Thoracic aorta (tissue), 2 donors: ENCODE measurements around the gene C1QL4. TPM values are rescaled to one million over a fixed set of nuclear protein-coding genes. Genes with fewer than 3 reads are reported as not detected.
"Not testable (repeated sequence)": the region's sequence is repeated elsewhere in the genome, so short reads cannot be mapped to it uniquely, and the experiment has no call there.

Experiments
- ATAC-seq: fragments of 150-250 bp; one replicate; pipeline ENCODE4 v1.8.0; 2017; ENCODE audit warnings: low read depth; ENCODE audit not compliant: insufficient number of reproducible peaks, low FRiP score
- DNase-seq: peaks from one replicate; pipeline ENCODE4 v3.0.0-alpha.2; 2020; ENCODE audit warnings: low spot score
- H3K27ac ChIP-seq, 2 donors: fragments of 200-600 bp; sonication (generic); 1 replicate in 1 of 2; 2 replicates in 1 of 2; pipeline ENCODE4 v1.5.1; 2016; ENCODE audit warnings: mild to moderate bottlenecking in 2 of 2, moderate library complexity in 2 of 2
- H3K27me3 ChIP-seq: fragments of 200-600 bp; sonication (generic); replicated peaks from 2 replicates; pipeline ENCODE4 v1.6.0; 2016; ENCODE audit warnings: mild to moderate bottlenecking; ENCODE audit not compliant: insufficient read depth
- H3K36me3 ChIP-seq: fragments of 200-600 bp; sonication (generic); one replicate; pipeline ENCODE4 v1.5.1; 2016
- H3K4me1 ChIP-seq, 2 donors: fragments of 200-600 bp; sonication (generic); 1 replicate in 1 of 2; 2 replicates in 1 of 2; pipeline versions ENCODE4 v1.5.1 to v1.6.0; 2016; ENCODE audit warnings: low read depth in 2 of 2, mild to moderate bottlenecking in 1 of 2; ENCODE audit not compliant: control insufficient read depth in 1 of 2
- H3K4me3 ChIP-seq: fragments of 200-600 bp; sonication (generic); 2 replicates; pipeline ENCODE4 v1.5.1; 2016; ENCODE audit warnings: mild to moderate bottlenecking
- H3K9me3 ChIP-seq: fragments of 200-600 bp; sonication (generic); 2 replicates; pipeline ENCODE4 v1.5.1; 2016
- total RNA-seq, 2 donors: library from RNA; depleted of rRNA; stranded (reverse); fragments of >200 nt; gene quantifications; one replicate each; pipeline versions ENCODE4 v1.1.0 to v1.2.3, GENCODE V29; 2016
- TF ChIP-seq, protein P1 (sequence below): fragments of 200-600 bp; sonication (generic); IDR thresholded peaks from one replicate; pipeline ENCODE4 v1.5.1; 2019; ENCODE audit warnings: antibody characterized with exemption

Gene C1QL4
- total RNA-seq, 2 donors from 2014 or later: not detected

DNA sequence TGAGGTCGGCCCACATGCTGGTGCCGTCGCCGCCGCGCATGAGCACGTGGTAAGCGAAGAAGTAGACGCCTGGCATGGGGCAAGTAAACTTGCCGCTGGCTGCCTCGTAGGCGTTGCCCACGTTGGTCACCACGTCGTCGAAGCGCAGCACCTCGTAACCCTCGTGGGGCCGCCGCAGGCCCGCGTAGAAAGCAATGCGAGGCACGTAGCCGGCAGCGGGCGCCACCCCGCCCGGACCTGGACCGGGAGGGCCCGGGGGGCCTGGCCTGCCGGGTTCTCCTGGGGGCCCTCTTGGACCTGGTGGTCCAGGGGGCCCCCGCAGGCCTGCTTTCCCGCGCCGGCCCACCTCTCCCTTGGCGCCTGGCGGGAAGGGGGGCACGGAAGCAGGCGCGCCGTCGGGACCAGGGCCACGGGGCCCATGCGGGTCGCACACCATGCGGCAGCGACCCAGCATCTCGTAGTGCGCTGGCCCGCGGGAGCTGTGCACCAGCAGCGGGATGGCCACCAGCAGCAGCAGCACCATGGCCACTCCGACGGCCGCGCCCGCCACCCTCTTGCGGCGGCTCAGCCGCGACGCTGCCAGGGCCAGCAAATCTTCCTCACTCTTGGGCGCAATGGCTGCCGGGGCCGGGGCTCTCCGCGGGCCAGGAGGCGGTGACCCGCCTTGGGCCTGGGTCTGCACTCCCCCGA is 888 bp downstream of the C1QL4 start:
- DNase-seq: no peak
- TF ChIP-seq, protein P1, sequence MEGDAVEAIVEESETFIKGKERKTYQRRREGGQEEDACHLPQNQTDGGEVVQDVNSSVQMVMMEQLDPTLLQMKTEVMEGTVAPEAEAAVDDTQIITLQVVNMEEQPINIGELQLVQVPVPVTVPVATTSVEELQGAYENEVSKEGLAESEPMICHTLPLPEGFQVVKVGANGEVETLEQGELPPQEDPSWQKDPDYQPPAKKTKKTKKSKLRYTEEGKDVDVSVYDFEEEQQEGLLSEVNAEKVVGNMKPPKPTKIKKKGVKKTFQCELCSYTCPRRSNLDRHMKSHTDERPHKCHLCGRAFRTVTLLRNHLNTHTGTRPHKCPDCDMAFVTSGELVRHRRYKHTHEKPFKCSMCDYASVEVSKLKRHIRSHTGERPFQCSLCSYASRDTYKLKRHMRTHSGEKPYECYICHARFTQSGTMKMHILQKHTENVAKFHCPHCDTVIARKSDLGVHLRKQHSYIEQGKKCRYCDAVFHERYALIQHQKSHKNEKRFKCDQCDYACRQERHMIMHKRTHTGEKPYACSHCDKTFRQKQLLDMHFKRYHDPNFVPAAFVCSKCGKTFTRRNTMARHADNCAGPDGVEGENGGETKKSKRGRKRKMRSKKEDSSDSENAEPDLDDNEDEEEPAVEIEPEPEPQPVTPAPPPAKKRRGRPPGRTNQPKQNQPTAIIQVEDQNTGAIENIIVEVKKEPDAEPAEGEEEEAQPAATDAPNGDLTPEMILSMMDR: no peak

DNA sequence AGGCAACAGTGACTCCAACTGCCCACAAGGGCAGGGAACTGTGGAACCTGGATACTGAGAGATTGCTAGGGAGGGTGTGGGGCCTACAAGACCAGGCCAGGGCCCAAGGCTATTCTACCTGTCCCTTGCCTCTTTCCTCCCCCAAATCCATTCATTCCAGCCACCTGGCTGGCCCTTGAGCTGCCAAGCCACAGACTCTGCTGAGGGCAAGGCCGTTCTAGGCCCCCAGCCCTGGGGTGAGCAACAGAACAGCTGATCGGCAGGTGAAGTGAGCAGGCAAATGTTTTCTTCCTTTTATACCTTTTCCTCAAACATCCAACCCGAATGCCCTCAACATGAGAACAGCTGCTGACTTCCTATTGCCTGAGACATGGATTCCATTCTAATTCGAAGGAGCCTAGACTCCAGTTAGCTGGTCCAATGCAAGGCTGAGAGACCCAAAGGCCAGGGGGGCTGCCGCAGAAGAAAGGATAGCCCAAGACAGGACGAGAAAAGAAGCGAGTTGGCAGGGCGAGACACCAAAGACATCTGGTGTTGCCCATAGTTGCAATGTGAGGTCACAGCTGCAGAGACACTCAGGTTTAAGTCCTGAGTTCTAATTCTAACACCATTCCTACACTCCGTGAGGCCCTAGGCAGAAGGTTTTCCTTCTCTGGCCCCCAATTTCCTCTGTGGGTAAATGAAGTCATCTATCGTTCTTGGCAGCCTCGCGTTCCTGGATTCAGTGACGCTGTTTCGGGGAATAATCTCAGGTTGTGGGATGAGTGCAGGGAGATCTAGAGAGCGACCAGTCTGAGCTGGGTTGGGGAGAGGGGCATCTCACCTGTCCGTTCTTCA is 1.7 kb downstream of the C1QL4 start:
- no peak for DNase-seq
- no peak for ATAC-seq
- no peak overlapping the region for H3K4me3 ChIP-seq
- peaks cover 6% of the 10 kb centered on the region for H3K27me3 ChIP-seq
- H3K9me3 ChIP-seq: no peaks in the 10 kb centered on the region
- TF ChIP-seq, protein P1: no peak
- no peak overlapping the region for H3K27ac ChIP-seq
- peaks cover 0 to 8% of the 10 kb centered on the region in 2 donors for H3K4me1 ChIP-seq
- H3K36me3 ChIP-seq: no peaks in the 10 kb centered on the region

More for the DNA sequence above, 888 bp downstream of the C1QL4 start:
- H3K4me3 ChIP-seq: no peak overlapping the region
- H3K27ac ChIP-seq: peak overlapping the region in 1 of 2 donors; percentile 32
- no peaks in the 10 kb centered on the region for H3K9me3 ChIP-seq
- no peaks in the 10 kb centered on the region for H3K36me3 ChIP-seq
- no peak for ATAC-seq
- H3K4me1 ChIP-seq: peaks cover 0 to 8% of the 10 kb centered on the region in 2 donors
- peaks cover 6% of the 10 kb centered on the region for H3K27me3 ChIP-seq

DNA sequence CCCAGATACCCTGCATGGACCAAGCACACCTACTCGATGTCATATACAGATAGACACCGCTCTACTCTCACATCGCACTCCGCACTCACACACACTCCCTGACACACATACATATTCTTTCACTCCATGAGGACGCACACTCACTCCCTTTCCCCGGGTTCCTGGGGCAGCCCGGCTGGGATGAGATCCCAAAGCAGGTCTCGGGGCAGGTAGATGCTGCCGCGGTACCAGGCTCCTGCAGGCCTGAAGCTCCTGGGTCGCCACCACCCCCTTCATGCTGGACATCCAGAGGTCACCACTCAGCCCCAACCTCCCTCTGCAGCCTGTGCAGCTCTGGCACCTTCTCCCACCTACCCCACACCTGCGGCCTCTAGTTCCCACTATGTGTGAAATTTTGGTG is 2.3 kb downstream of the C1QL4 start:
- Histone ChIP-seq H3K4me3 (no peak overlapping the region), H3K36me3 (no peaks in the 10 kb centered on the region), H3K27me3 (peaks cover 6% of the 10 kb centered on the region), H3K27ac (no peak overlapping the region), H3K4me1 (peaks cover 0 to 8% of the 10 kb centered on the region in 2 donors), H3K9me3 (no peaks in the 10 kb centered on the region)
- no peak for ATAC-seq
- no peak for DNase-seq
- TF ChIP-seq, protein P1: no peak

DNA sequence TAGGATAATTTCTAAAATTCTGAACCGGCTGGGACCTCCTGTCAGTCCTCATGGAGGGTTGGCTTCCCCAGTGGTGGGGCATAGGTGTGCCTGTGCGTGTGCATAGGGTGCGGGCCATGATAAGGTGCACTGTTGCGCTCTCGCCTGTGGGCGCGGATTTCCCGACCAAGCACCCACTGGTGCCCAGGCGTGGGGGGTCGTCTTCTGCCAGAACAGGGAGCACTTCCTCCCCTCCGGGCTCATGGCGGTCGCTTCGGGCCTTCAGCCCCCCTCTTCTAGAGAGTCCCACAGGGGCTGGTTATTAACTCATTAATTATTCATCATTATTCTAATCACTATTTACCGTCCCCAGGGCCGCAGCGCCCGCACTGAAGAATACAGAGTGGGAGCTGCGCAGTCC is 2.8 kb downstream of the C1QL4 start:
- TF ChIP-seq, protein P1: no peak
- peaks cover 6% of the 10 kb centered on the region for H3K27me3 ChIP-seq
- no peaks in the 10 kb centered on the region for H3K9me3 ChIP-seq
- no peak for DNase-seq
- no peak for ATAC-seq
- peaks cover 0 to 8% of the 10 kb centered on the region in 2 donors for H3K4me1 ChIP-seq
- no peak overlapping the region for H3K4me3 ChIP-seq
- no peaks in the 10 kb centered on the region for H3K36me3 ChIP-seq
- no peak overlapping the region for H3K27ac ChIP-seq

DNA sequence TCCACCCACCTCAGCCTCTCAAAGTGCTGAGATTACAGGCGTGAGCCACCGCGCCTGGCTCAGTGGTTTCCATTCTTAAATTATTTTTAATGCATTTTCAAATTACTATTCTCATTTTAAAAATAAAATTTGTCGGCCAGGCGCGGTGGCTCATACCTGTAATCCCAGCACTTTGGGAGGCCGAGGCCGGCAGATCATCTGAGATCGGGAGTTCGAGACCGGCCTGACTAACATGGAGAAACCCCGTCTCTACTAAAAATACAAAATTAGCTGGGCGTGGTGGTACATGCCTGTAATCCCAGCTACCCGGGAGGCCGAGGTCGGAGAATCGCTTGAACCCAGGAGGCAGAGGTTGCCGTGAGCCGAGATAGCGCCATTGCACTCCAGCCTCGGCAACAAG is 3.2 kb downstream of the C1QL4 start:
- H3K36me3 ChIP-seq, ATAC-seq, H3K9me3 ChIP-seq, H3K4me3 ChIP-seq, H3K27me3 ChIP-seq, DNase-seq, H3K27ac ChIP-seq, H3K4me1 ChIP-seq: not testable (repeated sequence)
